ENCODE measurements around the gene AFDN. TPM values are rescaled to one million over a fixed set of nuclear protein-coding genes. Genes with fewer than 3 reads are reported as not detected.
A peak's percentile ranks its signal among the peaks of the same experiment; 100 is the strongest.

AFDN gene
- polyA plus RNA-seq, 1 of the 3 experiments (the other 2 are of a cell fraction) = 25.1 TPM

DNA sequence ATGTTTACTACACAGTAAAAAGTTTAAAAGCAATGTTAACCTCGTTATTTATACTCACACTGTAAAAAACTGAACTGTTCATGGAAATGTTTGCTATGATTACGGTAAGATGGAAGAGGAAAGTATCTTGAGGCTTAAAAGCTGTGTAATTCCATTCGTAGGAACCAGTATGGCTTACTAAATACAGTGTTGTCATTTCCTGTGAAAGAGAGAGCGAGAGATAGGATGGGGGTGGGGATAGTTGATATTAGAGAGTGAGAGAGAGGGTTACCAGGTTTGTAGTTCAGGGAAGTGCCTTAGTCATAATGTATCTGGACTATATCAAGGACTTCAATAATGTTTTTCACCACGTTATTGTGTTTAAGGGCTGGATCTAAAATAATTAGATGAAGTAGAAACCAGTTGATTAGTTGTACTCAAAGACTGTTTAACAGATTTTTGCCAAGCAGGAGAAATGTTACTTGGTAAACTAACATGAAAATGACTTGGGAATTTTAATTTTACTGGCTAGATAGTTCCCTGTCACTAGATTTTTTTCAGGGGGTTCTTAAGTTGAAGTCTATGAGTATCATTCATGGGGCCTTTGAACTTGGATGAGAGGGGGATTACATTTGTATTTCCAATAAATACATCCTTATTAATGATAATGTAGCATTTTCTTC lies 30.4 kb downstream of the AFDN start (continued):
- peak; percentile 38; the same call in 1 of the 2 replicates for TF ChIP-seq FOSL2 (IDR thresholded peaks at IDR 0.05; ENCODE audit: borderline replicate concordance, low read depth)

- CTCF ChIA-PET = interaction anchor here (0.8 kb wide), 1 partner anchor 9 kb away, joined by 3 read pairs; no protein-coding TSS in a partner anchor
- H3K79me2 ChIP-seq (ENCODE audit: insufficient read depth) = peaks cover 82% of the 10 kb centered on the region
- 32% methylated on average over 1 of the region's 1 CpG for WGBS (ENCODE audit: low lambda C conversion rate)
- no peaks in the 10 kb centered on the region for H3K27me3 ChIP-seq (ENCODE audit: insufficient read depth)
- peaks cover 23% of the 10 kb centered on the region for H3F3A ChIP-seq (replicated peaks; ENCODE audit: insufficient read depth)
- peaks cover 14 to 25% of the 10 kb centered on the region in 2 experiments; a peak in 3 of 4 replicates for H3K4me1 ChIP-seq (ENCODE audit: control insufficient read depth in 1 of 2, insufficient read depth in 2 of 2, low read depth in 1 of 2, low read length in 1 of 2)
- TF ChIP-seq, protein P1, sequence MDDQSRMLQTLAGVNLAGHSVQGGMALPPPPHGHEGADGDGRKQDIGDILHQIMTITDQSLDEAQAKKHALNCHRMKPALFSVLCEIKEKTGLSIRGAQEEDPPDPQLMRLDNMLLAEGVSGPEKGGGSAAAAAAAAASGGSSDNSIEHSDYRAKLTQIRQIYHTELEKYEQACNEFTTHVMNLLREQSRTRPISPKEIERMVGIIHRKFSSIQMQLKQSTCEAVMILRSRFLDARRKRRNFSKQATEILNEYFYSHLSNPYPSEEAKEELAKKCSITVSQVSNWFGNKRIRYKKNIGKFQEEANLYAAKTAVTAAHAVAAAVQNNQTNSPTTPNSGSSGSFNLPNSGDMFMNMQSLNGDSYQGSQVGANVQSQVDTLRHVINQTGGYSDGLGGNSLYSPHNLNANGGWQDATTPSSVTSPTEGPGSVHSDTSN (IDR thresholded peaks at IDR 0.05) = 0 out of 2 replicates have a peak, but pooled peaks have one; percentile 28
- TF ChIP-seq ELF1 (IDR thresholded peaks at IDR 0.05) (no peak), NRF1 (IDR thresholded peaks at IDR 0.05; ENCODE audit: low read depth, low read length) (no peak), NFIC (IDR thresholded peaks at IDR 0.05; ENCODE audit: borderline replicate concordance) (peak; percentile 59), CHD2 (IDR thresholded peaks at IDR 0.05; ENCODE audit: low read length, partially characterized antibody) (no peak), EP300 (IDR thresholded peaks at IDR 0.05; ENCODE audit: borderline replicate concordance in 1 of 2, low read depth in 1 of 2, low read length in 1 of 2) (0 out of 4 replicates have a peak, but pooled peaks of 1 of the 2 experiments have one; percentile 7), TCF12 (IDR thresholded peaks at IDR 0.05) (peak; percentile 31), FOXM1 (IDR thresholded peaks at IDR 0.05; ENCODE audit: low read depth) (no peak), RCOR1 (IDR thresholded peaks at IDR 0.05; ENCODE audit: low read length) (peak; percentile 35; the same call in 1 of the 2 replicates), GATA2 (CRISPR knock-in tag; IDR thresholded peaks at IDR 0.05) (peak; percentile 59; the same call in 1 of the 2 replicates), ZBTB33 (IDR thresholded peaks at IDR 0.05; ENCODE audit: borderline replicate concordance, low read depth) (no peak), EZH2phosphoT487 (IDR thresholded peaks at IDR 0.05; ENCODE audit: borderline replicate concordance, low read depth) (no peak), RAD21 (IDR thresholded peaks at IDR 0.05; ENCODE audit: low read length) (no peak)
- TF ChIP-seq, protein P2, sequence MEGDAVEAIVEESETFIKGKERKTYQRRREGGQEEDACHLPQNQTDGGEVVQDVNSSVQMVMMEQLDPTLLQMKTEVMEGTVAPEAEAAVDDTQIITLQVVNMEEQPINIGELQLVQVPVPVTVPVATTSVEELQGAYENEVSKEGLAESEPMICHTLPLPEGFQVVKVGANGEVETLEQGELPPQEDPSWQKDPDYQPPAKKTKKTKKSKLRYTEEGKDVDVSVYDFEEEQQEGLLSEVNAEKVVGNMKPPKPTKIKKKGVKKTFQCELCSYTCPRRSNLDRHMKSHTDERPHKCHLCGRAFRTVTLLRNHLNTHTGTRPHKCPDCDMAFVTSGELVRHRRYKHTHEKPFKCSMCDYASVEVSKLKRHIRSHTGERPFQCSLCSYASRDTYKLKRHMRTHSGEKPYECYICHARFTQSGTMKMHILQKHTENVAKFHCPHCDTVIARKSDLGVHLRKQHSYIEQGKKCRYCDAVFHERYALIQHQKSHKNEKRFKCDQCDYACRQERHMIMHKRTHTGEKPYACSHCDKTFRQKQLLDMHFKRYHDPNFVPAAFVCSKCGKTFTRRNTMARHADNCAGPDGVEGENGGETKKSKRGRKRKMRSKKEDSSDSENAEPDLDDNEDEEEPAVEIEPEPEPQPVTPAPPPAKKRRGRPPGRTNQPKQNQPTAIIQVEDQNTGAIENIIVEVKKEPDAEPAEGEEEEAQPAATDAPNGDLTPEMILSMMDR (IDR thresholded peaks at IDR 0.05) = no peak
- H3K9ac ChIP-seq = peak overlapping the region; percentile 13; the same call in 1 of the 2 replicates
- H3K4me3 ChIP-seq (ENCODE audit: low read depth in 2 of 2, low read length in 1 of 2) = no peak overlapping the region
- H4K20me1 ChIP-seq (ENCODE audit: insufficient read depth) = peaks cover 4% of the 10 kb centered on the region; the same call in 1 of the 2 replicates
- no peak overlapping the region for H2AFZ ChIP-seq (ENCODE audit: low read depth)
- DNase-seq = peak; percentile 8
- no peaks in the 10 kb centered on the region for H3K9me2 ChIP-seq
- H3K9me3 ChIP-seq = no peaks in the 10 kb centered on the region
- POLR2A ChIA-PET = no interaction called here
- no peaks in the 10 kb centered on the region for H3K36me3 ChIP-seq (replicated peaks in 1 of 2; ENCODE audit: control insufficient read depth in 1 of 2, insufficient read depth in 2 of 2, low read length in 1 of 2)
- H3K4me2 ChIP-seq = peak overlapping the region; percentile 38; the same call in 1 of the 2 replicates
- H3K27ac ChIP-seq (ENCODE audit: low read depth in 2 of 2, low read length in 1 of 2) = peak overlapping the region; percentile 75 to 87
These were observed 31.4 kb downstream of the AFDN start for GRCh38 chr6:167858086-167858591.
